ENCODE measurements around the gene MYO1H.

MYO1H gene

GRCh38 chr12:109347589-109347988 is at the start of gene MYO1H:
Gene MYO1H, plus strand, starts transcription at chr12:109347900. Its CDS starts 61 bp downstream, at chr12:109347961.
- Histone ChIP-seq H2AFZ (no peak within 1 kb of the TSS), H3K27me3 (ENCODE audit: control insufficient read depth, insufficient read depth, low read length) (no peaks in the 10 kb centered on the region), H3K79me2 (no peaks in the 10 kb centered on the region), H3K4me3 (ENCODE audit: low read depth, low read length) (no peak within 1 kb of the TSS), H3K9me3 (ENCODE audit: control insufficient read depth, low read length) (no peaks in the 10 kb centered on the region), H3K4me2 (ENCODE audit: low read length) (no peak within 1 kb of the TSS), H3K9ac (no peak within 1 kb of the TSS), H3K27ac (no peak within 1 kb of the TSS), H3K36me3 (ENCODE audit: control insufficient read depth, insufficient read depth, low read length) (no peaks in the 10 kb centered on the region), H3K4me1 (no peaks in the 10 kb centered on the region)
- no peak for TF ChIP-seq CTCF (IDR thresholded peaks at IDR 0.05)

- H3K4me2 ChIP-seq (ENCODE audit: low read length) = no peak overlapping the region
- no peak overlapping the region for H2AFZ ChIP-seq
- no peak for TF ChIP-seq CTCF (IDR thresholded peaks at IDR 0.05)
- H3K4me3 ChIP-seq (ENCODE audit: low read depth, low read length) = no peak overlapping the region
- no peaks in the 10 kb centered on the region for H3K27me3 ChIP-seq (ENCODE audit: control insufficient read depth, insufficient read depth, low read length)
- H3K9ac ChIP-seq = no peak overlapping the region
- no peak overlapping the region for H3K27ac ChIP-seq
- H3K79me2 ChIP-seq = no peaks in the 10 kb centered on the region
- H3K4me1 ChIP-seq = no peaks in the 10 kb centered on the region
- no peaks in the 10 kb centered on the region for H3K9me3 ChIP-seq (ENCODE audit: control insufficient read depth, low read length)
- H3K36me3 ChIP-seq (ENCODE audit: control insufficient read depth, insufficient read depth, low read length) = no peaks in the 10 kb centered on the region
These were observed 47.9 kb upstream of the MYO1H start for GRCh38 chr12:109299849-109300248.

GRCh38 chr12:109301643-109302168 is 46.0 kb upstream of the MYO1H start:
- TF ChIP-seq CTCF (IDR thresholded peaks at IDR 0.05) = no peak

GRCh38 chr12:109302358-109302757 is 45.3 kb upstream of the MYO1H start:
- Histone ChIP-seq H2AFZ (no peak overlapping the region), H3K27ac (no peak overlapping the region), H3K9ac (no peak overlapping the region)

More at GRCh38 chr12:109301643-109302168, 46.0 kb upstream of the MYO1H start:
- Histone ChIP-seq H3K9ac (no peak overlapping the region), H3K27ac (no peak overlapping the region), H3K4me1 (no peaks in the 10 kb centered on the region), H2AFZ (no peak overlapping the region), H3K79me2 (no peaks in the 10 kb centered on the region), H3K36me3 (ENCODE audit: control insufficient read depth, insufficient read depth, low read length) (no peaks in the 10 kb centered on the region), H3K4me2 (ENCODE audit: low read length) (no peak overlapping the region), H3K27me3 (ENCODE audit: control insufficient read depth, insufficient read depth, low read length) (no peaks in the 10 kb centered on the region), H3K9me3 (ENCODE audit: control insufficient read depth, low read length) (no peaks in the 10 kb centered on the region), H3K4me3 (ENCODE audit: low read depth, low read length) (no peak overlapping the region)

More at GRCh38 chr12:109302358-109302757, 45.3 kb upstream of the MYO1H start:
- no peaks in the 10 kb centered on the region for H3K36me3 ChIP-seq (ENCODE audit: control insufficient read depth, insufficient read depth, low read length)
- H3K4me1 ChIP-seq = no peaks in the 10 kb centered on the region
- no peaks in the 10 kb centered on the region for H3K9me3 ChIP-seq (ENCODE audit: control insufficient read depth, low read length)
- H3K27me3 ChIP-seq (ENCODE audit: control insufficient read depth, insufficient read depth, low read length) = no peaks in the 10 kb centered on the region
- no peaks in the 10 kb centered on the region for H3K79me2 ChIP-seq
- no peak overlapping the region for H3K4me3 ChIP-seq (ENCODE audit: low read depth, low read length)
- no peak for TF ChIP-seq CTCF (IDR thresholded peaks at IDR 0.05)
- H3K4me2 ChIP-seq (ENCODE audit: low read length) = no peak overlapping the region

Measured in parathyroid adenoma (tissue), 2 donors.